Astrocyte of the cerebellum (primary cell): ENCODE measurements around the gene ZNF48.

Experiments
- DNase-seq: peaks from one replicate; pipeline ENCODE4 v3.0.0-alpha.2; 2011; ENCODE audit warnings: low read depth
- H3K4me3 ChIP-seq: 2 replicates; pipeline ENCODE4 v1.5.1; 2011; ENCODE audit warnings: mild to moderate bottlenecking, low read depth, low read length, moderate library complexity
- CTCF ChIP-seq: IDR thresholded peaks from 2 replicates; pipeline ENCODE4 v1.5.1; 2012; ENCODE audit warnings: low read length, low read depth, moderate library complexity, mild to moderate bottlenecking; ENCODE audit errors: missing control alignments
- in situ Hi-C: cut with HindIII; loops from 2 replicates; pipeline ENCODE4 v1.10.0; 2017; ENCODE audit warnings: low sequenced_read_pairs

ZNF48 gene

GRCh38 chr16:30368122-30368791 is 27.0 kb upstream of the ZNF48 start:
- DNase-seq, result no peak
- in situ Hi-C loops, result no loop called here
- H3K4me3 ChIP-seq, result peak overlapping the region; percentile 70
- no peak for TF ChIP-seq CTCF

DNA sequence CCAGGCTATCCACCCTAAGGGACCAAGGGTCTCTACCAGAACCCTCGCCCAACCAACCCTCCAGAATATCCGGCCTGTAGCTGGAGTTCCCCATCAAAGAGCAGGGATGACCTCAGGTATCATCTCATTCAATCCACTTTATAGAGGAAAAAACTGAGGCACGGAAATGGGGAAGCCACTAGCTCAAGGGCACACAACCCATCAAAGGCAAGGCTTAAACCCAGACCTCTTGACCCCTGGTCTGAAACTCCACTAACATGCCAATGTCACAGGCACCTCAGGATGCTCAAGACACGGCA is 26.5 kb upstream of the ZNF48 start:
- H3K4me3 ChIP-seq, result peak overlapping the region; percentile 70
- in situ Hi-C loops, result no loop called here
- no peak for TF ChIP-seq CTCF
- no peak for DNase-seq

DNA sequence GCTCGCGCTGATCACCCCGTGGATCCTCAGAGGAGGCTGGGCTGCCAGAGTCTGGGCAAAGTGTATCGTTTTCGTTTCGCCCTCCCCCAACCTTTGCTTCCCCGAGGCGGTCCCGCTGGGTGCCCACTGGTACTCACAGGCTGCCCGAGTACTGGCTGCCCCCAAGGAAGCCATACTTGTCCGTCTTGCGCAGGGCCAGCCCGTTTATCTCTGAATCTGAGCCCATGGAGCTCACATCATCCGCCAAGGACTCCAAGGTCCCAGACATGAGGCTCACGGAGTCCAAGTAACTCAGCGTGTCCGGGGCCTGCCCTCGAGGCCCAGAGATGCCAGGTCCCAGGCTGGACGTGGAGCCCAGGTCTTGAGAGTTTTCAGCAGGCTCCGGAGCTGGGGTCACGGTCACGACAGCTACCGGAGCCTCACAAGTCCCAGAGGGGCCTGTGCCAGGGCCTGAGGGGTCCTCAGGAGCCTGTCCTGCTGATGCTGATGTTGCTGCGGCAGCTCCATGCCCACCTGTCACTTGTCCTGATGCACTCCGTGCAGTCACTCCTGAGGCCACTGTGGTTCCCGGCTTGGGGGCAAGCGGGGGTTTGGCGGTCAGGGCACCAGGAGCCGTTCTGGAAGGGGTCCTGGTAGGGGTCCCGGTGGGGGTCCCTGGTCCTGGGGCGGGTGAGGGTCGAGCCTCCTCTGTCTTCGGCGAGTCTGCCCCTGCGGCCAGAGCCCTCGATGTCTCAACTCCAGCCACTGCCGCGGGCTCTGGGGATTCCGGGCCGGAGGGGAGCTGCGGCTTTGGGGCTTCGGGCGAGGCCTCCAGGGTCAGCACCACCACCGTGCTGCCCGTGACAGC is 25.9 kb upstream of the ZNF48 start:
- TF ChIP-seq CTCF, result no peak
- DNase-seq, result no peak
- peak overlapping the region; percentile 70 for H3K4me3 ChIP-seq
- in situ Hi-C loops, result no loop called here

DNA sequence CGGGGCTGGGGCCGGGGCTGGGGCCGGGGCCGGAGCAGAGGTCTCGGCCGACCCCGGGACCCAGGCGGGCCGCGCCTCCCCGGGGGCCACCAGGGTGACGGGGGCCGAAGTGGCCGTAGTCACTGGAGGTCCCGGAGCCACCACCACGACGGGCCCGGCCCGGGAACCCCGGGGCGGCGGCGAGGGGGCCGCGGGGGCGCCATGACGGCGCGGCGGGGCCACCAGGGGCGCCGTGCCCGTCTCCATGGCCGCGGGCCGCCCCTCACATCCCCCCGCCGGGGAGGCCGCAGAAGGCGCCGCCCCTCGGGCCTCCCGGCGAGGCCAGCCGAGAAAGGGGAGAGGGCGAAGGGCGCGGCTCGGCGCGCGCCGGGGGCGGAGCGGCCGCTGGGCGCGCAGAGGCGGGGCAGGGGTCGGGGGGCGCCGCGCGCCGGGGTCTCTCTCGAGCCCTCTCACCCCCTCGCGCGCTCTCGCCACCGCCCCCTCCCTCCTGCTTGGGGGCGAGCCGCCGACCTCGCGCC is 25.2 kb upstream of the ZNF48 start:
- in situ Hi-C loops, result loop anchor here (10.0 kb wide), 1 partner anchor 255 kb away; the partner anchor contains the start of gene GDPD3
- peak overlapping the region; percentile 70 for H3K4me3 ChIP-seq
- no peak for TF ChIP-seq CTCF
- no peak for DNase-seq

DNA sequence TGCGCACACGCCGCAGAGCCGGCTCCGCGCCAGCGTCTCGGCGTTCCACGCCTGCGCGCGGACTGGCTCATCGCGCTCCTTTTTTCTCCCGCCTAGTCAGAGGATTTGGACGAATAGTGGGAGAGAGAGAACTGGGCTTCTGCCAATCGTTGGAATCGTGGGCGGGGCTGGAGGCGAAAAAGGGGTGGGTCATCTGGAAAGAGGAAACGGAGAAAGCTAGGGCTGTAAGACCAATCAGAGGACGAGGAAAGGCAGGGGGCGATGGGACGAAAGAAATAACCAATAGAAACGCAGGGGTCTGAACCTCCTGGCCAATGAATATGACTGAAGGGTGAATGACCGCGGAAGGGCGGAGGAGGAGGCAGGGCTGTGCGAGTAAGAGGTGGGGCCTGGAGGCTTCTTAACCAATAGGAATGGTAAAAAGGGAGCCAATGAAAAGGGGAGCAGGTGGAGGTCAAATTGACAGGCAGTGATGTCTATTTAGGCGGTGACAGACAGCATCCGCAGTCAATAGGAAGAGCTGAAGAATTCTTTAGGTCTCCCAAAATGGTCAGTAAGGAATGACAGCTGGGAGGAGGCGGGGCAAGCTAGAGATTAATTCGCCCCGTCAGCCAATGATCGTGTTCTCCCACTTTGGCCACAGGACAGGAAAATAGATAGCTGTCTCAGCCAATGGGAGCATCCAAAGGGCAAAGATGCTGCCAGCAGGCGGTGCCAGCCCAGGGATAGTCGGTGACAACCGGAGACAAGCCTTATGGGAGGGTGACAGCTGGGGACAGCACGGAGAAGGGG is 24.6 kb upstream of the ZNF48 start, which contains the start of gene TBC1D10B:
TSS of gene TBC1D10B (minus strand) at position 39 of the 792 bp plus-strand sequence. CDS start 311 bp downstream, outside the sequence.
- peak; percentile 100 for DNase-seq
- H3K4me3 ChIP-seq, result peak within 1 kb of the TSS; percentile 70
- in situ Hi-C loops, result loop anchor here (10.0 kb wide), 1 partner anchor 256 kb away; the partner anchor contains the start of gene GDPD3
- TF ChIP-seq CTCF, result peak; percentile 15

DNA sequence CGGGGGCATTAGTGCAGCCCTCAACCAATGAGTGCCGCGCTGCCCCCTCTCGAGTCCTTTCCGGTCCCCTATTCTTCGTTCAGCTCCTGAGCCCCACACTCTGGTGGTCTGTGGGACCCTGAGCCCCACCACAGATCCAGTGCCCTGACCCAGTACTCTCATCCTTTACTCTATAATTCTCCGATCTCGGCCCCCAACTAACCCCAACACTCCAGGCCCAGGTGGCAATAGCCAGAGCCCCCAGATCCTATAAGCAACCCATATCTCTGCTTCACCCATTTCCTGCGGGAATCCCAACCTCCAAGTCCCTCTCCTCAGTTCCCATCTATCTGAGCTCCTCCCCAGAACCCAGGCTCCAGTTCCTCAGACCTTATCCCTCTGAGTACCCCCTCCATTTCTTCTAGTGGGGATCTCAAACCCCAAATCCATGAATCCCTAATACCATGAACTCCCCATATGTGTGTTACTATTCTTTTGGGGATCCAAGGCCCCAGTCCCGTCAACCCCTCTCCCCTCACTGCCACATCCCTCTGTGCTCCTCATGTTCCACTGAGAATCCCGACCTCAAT is 23.9 kb upstream of the ZNF48 start:
- TF ChIP-seq CTCF, result peak; percentile 3
- H3K4me3 ChIP-seq, result peak overlapping the region; percentile 54
- no peak for DNase-seq
- in situ Hi-C loops, result loop anchor here (10.0 kb wide), 1 partner anchor 257 kb away; the partner anchor contains the start of gene GDPD3
